Cardiac muscle cell (in vitro differentiated cells and primary cell): ENCODE data around the gene HTR4. TPM values are rescaled to one million over a fixed set of nuclear protein-coding genes. Genes with fewer than 3 reads are reported as not detected.
"Not testable (repeated sequence)": the region's sequence is repeated elsewhere in the genome, so short reads cannot be mapped to it uniquely, and the experiment has no call there.

ENCODE experiments used
- DNase-seq, 2 donors: peaks; one replicate each; pipeline versions ENCODE4 v3.0.0 to v3.0.0-alpha.2; 2010 to 2017; ENCODE audit warnings: low read depth in 1 of 2, low spot score in 1 of 2
- H3K27ac ChIP-seq: fragments of 200-600 bp; sonication (generic); 2 replicates; pipeline ENCODE4 v1.5.1; 2016
- H3K27me3 ChIP-seq: fragments of 200-600 bp; sonication (generic); 2 replicates; pipeline ENCODE4 v1.6.0; 2016; ENCODE audit warnings: control low read depth
- H3K36me3 ChIP-seq: fragments of 200-600 bp; sonication (generic); 2 replicates; pipeline ENCODE4 v1.5.1; 2016; ENCODE audit warnings: control low read depth
- H3K4me1 ChIP-seq: fragments of 200-600 bp; sonication (generic); 2 replicates; pipeline ENCODE4 v1.8.1; 2017; ENCODE audit warnings: low read depth, mild to moderate bottlenecking, mixed run types
- H3K4me3 ChIP-seq: fragments of 200-600 bp; sonication (generic); 2 replicates; pipeline ENCODE4 v1.5.1; 2016; ENCODE audit warnings: mild to moderate bottlenecking
- H3K9me3 ChIP-seq: fragments of 200-600 bp; sonication (generic); 2 replicates; pipeline ENCODE4 v1.5.1; 2017; ENCODE audit warnings: low read depth, mild to moderate bottlenecking, control low read depth
- polyA plus RNA-seq: library from polyadenylated mRNA; unstranded; fragments of >200 nt; fragmentation: Nextera tagmentation; extraction: Ambion mirVana; gene quantifications from 2 replicates; pipeline ENCODE4 v1.2.1, GENCODE V29; 2016
- total RNA-seq: library from RNA; depleted of rRNA; stranded (reverse); fragments of >200 nt; gene quantifications from 2 replicates; pipeline ENCODE4 v1.2.3, GENCODE V29; 2016
- TF ChIP-seq, protein P1 (sequence below): IDR thresholded peaks from 2 replicates; pipeline ENCODE4 v1.5.1; 2012; ENCODE audit warnings: low read depth, mild to moderate bottlenecking, low read length

HTR4 gene
- total and polyA plus RNA-seq, 2 experiments from 2014 or later: 0.82 to 2.3 TPM

DNA sequence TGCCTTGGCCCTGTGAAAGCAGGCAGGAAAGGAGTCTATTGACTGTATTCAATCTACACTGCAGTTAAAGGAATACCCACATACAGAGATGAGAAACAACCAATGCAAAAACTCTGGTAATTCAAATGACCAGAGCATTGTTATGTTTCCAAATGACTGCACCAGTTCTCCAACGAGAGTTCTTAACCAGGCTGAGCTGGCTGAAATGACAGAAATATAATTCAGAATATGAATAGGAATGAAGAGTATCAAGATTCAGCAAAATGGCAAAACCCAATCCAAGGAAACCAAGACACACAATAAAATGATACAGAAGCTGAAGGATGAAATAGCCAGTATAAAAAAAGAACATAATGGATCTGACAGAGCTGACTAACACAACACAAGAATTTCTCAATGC, 119.1 kb downstream of the HTR4 start:
- Histone ChIP-seq H3K27me3 (no peaks in the 10 kb centered on the region), H3K27ac (no peak overlapping the region), H3K9me3 (no peaks in the 10 kb centered on the region), H3K4me3 (no peak overlapping the region), H3K36me3 (no peaks in the 10 kb centered on the region), H3K4me1 (no peaks in the 10 kb centered on the region)
- TF ChIP-seq, protein P1, sequence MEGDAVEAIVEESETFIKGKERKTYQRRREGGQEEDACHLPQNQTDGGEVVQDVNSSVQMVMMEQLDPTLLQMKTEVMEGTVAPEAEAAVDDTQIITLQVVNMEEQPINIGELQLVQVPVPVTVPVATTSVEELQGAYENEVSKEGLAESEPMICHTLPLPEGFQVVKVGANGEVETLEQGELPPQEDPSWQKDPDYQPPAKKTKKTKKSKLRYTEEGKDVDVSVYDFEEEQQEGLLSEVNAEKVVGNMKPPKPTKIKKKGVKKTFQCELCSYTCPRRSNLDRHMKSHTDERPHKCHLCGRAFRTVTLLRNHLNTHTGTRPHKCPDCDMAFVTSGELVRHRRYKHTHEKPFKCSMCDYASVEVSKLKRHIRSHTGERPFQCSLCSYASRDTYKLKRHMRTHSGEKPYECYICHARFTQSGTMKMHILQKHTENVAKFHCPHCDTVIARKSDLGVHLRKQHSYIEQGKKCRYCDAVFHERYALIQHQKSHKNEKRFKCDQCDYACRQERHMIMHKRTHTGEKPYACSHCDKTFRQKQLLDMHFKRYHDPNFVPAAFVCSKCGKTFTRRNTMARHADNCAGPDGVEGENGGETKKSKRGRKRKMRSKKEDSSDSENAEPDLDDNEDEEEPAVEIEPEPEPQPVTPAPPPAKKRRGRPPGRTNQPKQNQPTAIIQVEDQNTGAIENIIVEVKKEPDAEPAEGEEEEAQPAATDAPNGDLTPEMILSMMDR: no peak
- DNase-seq: no peak

GRCh38 chr5:148532969-148533670, 121.2 kb downstream of the HTR4 start:
- Histone ChIP-seq H3K4me3 (no peak overlapping the region), H3K27ac (no peak overlapping the region), H3K36me3 (no peaks in the 10 kb centered on the region), H3K4me1 (no peaks in the 10 kb centered on the region), H3K27me3 (no peaks in the 10 kb centered on the region), H3K9me3 (no peaks in the 10 kb centered on the region)
- no peak for DNase-seq
- TF ChIP-seq, protein P1: no peak

DNA sequence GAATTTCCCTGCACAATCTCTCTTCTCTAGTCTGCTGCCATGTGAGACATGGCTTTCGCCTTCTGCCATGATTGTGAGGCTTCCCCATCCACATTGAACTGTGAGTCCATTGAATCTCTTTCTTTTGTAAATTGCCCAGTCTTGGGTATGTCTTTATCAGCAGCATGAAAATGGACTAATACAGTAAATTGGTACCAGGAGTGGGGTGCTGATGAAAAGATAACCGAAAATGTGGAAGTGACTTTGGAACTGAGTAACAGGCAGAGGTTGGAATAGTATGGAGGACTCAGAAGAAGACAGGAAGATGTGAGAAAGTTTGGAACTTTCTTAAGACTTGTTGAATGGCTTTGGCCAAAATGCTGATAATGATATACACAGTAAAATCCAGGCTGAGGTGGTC, 124.9 kb downstream of the HTR4 start:
- H3K9me3 ChIP-seq, DNase-seq, H3K4me1 ChIP-seq, H3K36me3 ChIP-seq, H3K27ac ChIP-seq, H3K4me3 ChIP-seq, H3K27me3 ChIP-seq: not testable (repeated sequence)

DNA sequence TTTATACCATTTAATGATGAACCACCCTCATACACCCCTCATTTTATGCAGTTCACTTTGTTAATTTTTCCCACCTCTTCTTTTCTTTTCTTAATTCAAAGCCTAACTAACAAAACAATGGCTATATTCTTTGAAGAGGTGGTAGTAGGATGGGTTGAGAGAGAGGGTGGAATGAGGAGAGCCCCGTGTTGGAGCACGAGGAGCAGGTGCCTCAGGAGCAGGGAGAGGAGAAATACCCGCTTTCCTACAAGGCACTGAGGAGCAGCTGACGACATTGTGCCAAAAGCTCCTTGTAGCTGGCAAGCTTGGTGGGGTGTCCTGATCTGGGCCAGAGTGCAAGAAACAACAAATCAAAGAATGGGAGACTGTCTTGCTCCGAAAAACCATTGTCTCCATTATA, 129.6 kb downstream of the HTR4 start:
- no peaks in the 10 kb centered on the region for H3K9me3 ChIP-seq
- H3K36me3 ChIP-seq: no peaks in the 10 kb centered on the region
- no peak for DNase-seq
- no peaks in the 10 kb centered on the region for H3K27me3 ChIP-seq
- TF ChIP-seq, protein P1: no peak
- no peak overlapping the region for H3K27ac ChIP-seq
- no peak overlapping the region for H3K4me3 ChIP-seq
- H3K4me1 ChIP-seq: peaks cover 5% of the 10 kb centered on the region

DNA sequence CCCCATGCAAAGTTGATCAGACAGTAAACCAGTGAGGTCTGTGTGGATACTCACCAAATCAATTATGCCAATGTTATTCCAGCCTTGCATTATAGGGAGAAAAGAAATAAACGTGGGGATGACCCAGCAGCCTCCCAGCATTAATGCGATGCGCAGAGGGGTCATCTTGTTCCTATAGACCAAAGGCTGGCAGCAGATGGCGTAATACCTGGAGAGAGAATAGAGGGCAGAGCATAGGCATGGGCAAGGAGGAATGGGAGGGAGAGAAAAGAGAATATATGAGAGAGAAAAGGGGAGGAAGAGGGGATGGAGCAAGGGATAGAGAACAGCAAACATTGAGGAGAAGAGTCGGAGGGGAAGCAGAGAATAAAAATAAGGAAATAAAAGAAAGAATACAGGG, 131.2 kb downstream of the HTR4 start:
- Histone ChIP-seq H3K4me1 (peaks cover 5% of the 10 kb centered on the region), H3K4me3 (no peak overlapping the region), H3K27me3 (no peaks in the 10 kb centered on the region), H3K36me3 (no peaks in the 10 kb centered on the region), H3K27ac (no peak overlapping the region), H3K9me3 (no peaks in the 10 kb centered on the region)
- TF ChIP-seq, protein P1: no peak
- DNase-seq: no peak

DNA sequence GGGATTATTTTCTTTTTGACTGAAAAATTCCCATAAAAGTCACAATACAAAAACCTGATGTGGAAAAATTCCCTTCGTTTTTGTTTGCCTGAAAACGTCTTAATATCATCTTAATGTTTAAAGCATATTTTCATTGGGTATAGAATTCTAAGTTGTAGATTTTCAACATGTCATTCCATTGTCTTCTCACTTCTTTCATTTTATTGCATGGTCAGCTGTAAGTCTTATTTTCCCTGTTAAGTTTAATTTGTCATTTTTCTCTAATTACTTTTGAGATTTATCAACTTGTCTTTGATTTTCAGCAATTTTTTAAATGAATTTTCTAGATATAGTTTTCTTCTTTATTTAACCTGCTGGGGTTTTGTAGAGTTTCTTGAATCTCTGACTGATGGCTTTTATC, 138.9 kb downstream of the HTR4 start:
- no peaks in the 10 kb centered on the region for H3K36me3 ChIP-seq
- no peak overlapping the region for H3K4me3 ChIP-seq
- TF ChIP-seq, protein P1: no peak

More for the DNA sequence above, 138.9 kb downstream of the HTR4 start:
- Histone ChIP-seq H3K27ac (no peak overlapping the region), H3K4me1 (no peaks in the 10 kb centered on the region), H3K9me3 (no peaks in the 10 kb centered on the region), H3K27me3 (no peaks in the 10 kb centered on the region)
- no peak for DNase-seq
